ENCODE data around the gene SEC63. TPM values are rescaled to one million over a fixed set of nuclear protein-coding genes. Genes with fewer than 3 reads are reported as not detected.

The SEC63 gene
- total RNA-seq, 1 donor from 2014 or later, result 45.2 TPM

GRCh38 chr6:107832151-107833056 lies 125.6 kb downstream of the SEC63 start:
- DNase-seq (no peak), ATAC-seq (no peak)
- intact Hi-C loops (cut with micrococcal nuclease), result no loop called here

- intact Hi-C loops (cut with micrococcal nuclease), result no loop called here
- ATAC-seq (no peak), DNase-seq (no peak)
Measured at GRCh38 chr6:107830060-107830459, 127.9 kb downstream of the SEC63 start.

- intact Hi-C loops (cut with micrococcal nuclease), result no loop called here
Measured at GRCh38 chr6:107827541-107827940, 130.5 kb downstream of the SEC63 start.

GRCh38 chr6:107823047-107823557 lies 134.9 kb downstream of the SEC63 start:
- no peak for ATAC-seq
- intact Hi-C loops (cut with micrococcal nuclease), result no loop called here
- no peak for DNase-seq

More at GRCh38 chr6:107827541-107827940, 130.5 kb downstream of the SEC63 start:
- no peak for ATAC-seq
- no peak for DNase-seq

- DNase-seq (no peak), ATAC-seq (no peak)
- intact Hi-C loops (cut with micrococcal nuclease), result no loop called here
Measured at GRCh38 chr6:107822176-107823046, 135.6 kb downstream of the SEC63 start.

- ATAC-seq (no peak), DNase-seq (no peak)
- intact Hi-C loops (cut with micrococcal nuclease), result no loop called here
Measured at GRCh38 chr6:107821591-107821990, 136.4 kb downstream of the SEC63 start.

- DNase-seq, result no peak
- ATAC-seq, result peak; percentile 37
- intact Hi-C loops (cut with micrococcal nuclease), result no loop called here
Measured at GRCh38 chr6:107820338-107821261, 137.4 kb downstream of the SEC63 start.

- intact Hi-C loops (cut with micrococcal nuclease), result no loop called here
- DNase-seq (no peak), ATAC-seq (peak; percentile 32)
Measured at GRCh38 chr6:107819964-107820337, 138.1 kb downstream of the SEC63 start.

- ATAC-seq, result no peak
- no peak for DNase-seq
- intact Hi-C loops (cut with micrococcal nuclease), result no loop called here
Measured at GRCh38 chr6:107819217-107819616, 138.8 kb downstream of the SEC63 start.

GRCh38 chr6:107818272-107818671 lies 139.7 kb downstream of the SEC63 start:
- intact Hi-C loops (cut with micrococcal nuclease), result no loop called here
- DNase-seq (no peak), ATAC-seq (no peak)

- intact Hi-C loops (cut with micrococcal nuclease), result no loop called here
- ATAC-seq, result no peak
- DNase-seq, result no peak
Measured at GRCh38 chr6:107817784-107818183, 140.2 kb downstream of the SEC63 start.

Other genes with a start within 250 kb of the SEC63 start
- 0.17 TPM for gene SCML4, start 133.9 kb downstream of the SEC63 start, total RNA-seq
- gene OSTM1, start 116.5 kb upstream of the SEC63 start, total RNA-seq, result 36.6 TPM
- not detected for gene NR2E1, start 207.8 kb upstream of the SEC63 start, total RNA-seq